ENCODE data around the gene HSD11B2.
A peak's percentile ranks its signal among the peaks of the same experiment; 100 is the strongest.

HSD11B2 gene

GRCh38 chr16:67430977-67431774 lies at the start of gene HSD11B2:
Gene HSD11B2 (plus strand): TSS chr16:67431121. CDS start chr16:67431249, 128 bp downstream.
- no peak for DNase-seq (ENCODE audit: low read depth)

- DNase-seq (ENCODE audit: low read depth): no peak
Observed at GRCh38 chr16:67383284-67383683, 47.6 kb upstream of the HSD11B2 start.

- no peak for DNase-seq (ENCODE audit: low read depth)
Observed at GRCh38 chr16:67384778-67385510, 46.0 kb upstream of the HSD11B2 start.

- DNase-seq (ENCODE audit: low read depth): no peak
Observed at GRCh38 chr16:67386861-67387455, 44.0 kb upstream of the HSD11B2 start.

GRCh38 chr16:67387479-67388079 lies 43.3 kb upstream of the HSD11B2 start:
- DNase-seq (ENCODE audit: low read depth): no peak

GRCh38 chr16:67388191-67388590 lies 42.7 kb upstream of the HSD11B2 start:
- no peak for DNase-seq (ENCODE audit: low read depth)

- DNase-seq (ENCODE audit: low read depth): no peak
Observed at GRCh38 chr16:67388591-67388990, 42.3 kb upstream of the HSD11B2 start.

- no peak for DNase-seq (ENCODE audit: low read depth)
Observed at GRCh38 chr16:67389911-67390815, 40.8 kb upstream of the HSD11B2 start.

- no peak for DNase-seq (ENCODE audit: low read depth)
Observed at GRCh38 chr16:67390816-67391423, 40.0 kb upstream of the HSD11B2 start.

GRCh38 chr16:67391424-67392300 lies 39.3 kb upstream of the HSD11B2 start:
- DNase-seq (ENCODE audit: low read depth): no peak

- DNase-seq (ENCODE audit: low read depth): no peak
Observed at GRCh38 chr16:67392301-67393059, 38.4 kb upstream of the HSD11B2 start.

GRCh38 chr16:67393111-67393787 lies 37.7 kb upstream of the HSD11B2 start, which contains the start of gene TPPP3:
Gene TPPP3 (minus strand): TSS chr16:67393498. CDS start chr16:67391111, 2,387 bp downstream.
- peak; percentile 67 for DNase-seq (ENCODE audit: low read depth)

GRCh38 chr16:67393788-67394154 lies 37.1 kb upstream of the HSD11B2 start:
- DNase-seq (ENCODE audit: low read depth): no peak

- no peak for DNase-seq (ENCODE audit: low read depth)
Observed at GRCh38 chr16:67394155-67395104, 36.5 kb upstream of the HSD11B2 start.

- DNase-seq (ENCODE audit: low read depth): no peak
Observed at GRCh38 chr16:67395105-67395457, 35.8 kb upstream of the HSD11B2 start.

GRCh38 chr16:67395458-67396158 lies 35.3 kb upstream of the HSD11B2 start:
- DNase-seq (ENCODE audit: low read depth): no peak
